HG03520 (cell line): Measurements from ENCODE around the gene RGPD3.
"Not testable (repeated sequence)": the region's sequence is repeated elsewhere in the genome, so short reads cannot be mapped to it uniquely, and the experiment has no call there.

Experiments
- ATAC-seq: cut with Tn5 transposase; IDR thresholded peaks from one replicate; pipeline ENCODE4 v1.9.1; 2021; ENCODE audit warnings: mild to moderate bottlenecking, moderate library complexity; ENCODE audit not compliant: unreplicated experiment

RGPD3 gene

DNA sequence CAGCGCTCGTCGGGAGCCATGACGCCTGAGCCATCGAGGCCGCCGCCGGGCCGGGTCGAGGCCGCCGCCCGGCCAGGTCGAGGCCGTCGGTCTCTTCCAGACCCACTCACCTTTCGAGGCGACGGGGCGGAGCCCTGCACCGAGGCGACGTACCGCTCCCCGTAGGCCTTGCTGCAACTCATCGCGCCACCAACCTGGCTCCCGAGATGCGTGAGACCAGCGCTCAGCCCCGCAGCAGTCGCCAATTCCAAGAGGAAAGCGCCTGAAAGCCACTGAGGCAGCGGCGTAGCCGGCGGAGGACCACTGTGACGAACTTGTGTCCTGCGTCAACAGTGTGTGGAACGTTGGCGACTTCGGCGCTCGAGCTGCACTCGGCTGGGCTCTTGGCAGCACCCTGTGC, at the start of gene RGPD3:
TSS of gene RGPD3 (minus strand) at position 307 of the 400 bp plus-strand sequence. CDS start at position 182, 125 bp downstream.
- ATAC-seq, result not testable (repeated sequence)

DNA sequence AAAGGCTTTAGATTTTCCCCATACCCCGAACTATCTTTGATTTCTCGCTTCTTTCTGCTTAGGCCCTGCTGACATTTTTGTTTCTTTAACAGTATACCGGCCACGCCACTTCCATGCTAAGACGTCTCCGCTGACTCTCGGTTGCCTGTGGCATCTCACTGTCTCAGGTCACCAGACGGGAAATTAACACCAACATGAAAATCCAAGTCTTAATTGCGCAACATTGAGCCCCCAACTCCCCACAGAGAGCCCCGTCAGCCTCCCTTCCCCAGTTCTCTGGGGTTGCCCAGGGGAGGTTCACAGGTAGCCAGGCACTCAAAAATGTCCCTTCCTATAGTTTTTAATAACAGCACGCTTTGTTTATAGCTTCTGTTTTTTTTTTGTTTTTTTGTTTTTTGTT, 49.1 kb upstream of the RGPD3 start:
- ATAC-seq, result no peak

DNA sequence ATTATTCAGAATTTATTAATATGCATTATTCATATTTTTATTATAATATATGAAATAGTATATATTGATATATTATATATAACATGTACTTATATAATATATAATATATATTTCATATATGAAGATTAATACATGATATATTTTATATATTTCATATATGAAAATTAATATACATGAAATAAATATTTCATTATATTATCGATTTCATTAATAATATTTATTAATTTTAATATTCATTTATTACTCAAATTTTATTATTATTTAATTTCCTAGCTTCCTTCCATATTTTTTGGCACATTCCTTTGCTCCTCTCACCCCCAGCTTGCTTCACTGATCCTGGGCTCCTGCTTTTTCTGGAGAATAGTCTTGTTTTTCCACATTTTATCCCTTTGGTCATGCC, 48.7 kb upstream of the RGPD3 start:
- no peak for ATAC-seq

DNA sequence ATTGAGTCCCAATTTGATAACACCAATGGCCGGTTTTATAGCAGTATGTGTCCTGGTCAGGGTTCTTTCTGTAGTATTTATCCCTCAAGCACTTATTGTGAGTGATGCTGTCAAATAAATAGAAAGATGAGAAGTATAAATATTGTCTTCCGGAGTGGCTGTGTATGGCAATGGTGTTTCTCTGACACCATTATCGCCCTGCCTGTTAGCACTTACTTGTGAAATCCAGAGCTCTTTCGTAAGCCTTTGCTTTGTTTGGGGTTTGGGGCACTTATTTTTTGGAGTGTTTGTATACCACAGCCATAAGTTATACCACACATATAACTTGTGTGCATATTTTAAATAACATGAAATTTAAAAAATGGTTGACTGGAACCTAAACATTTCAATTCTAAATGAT, 48.2 kb upstream of the RGPD3 start:
- no peak for ATAC-seq

DNA sequence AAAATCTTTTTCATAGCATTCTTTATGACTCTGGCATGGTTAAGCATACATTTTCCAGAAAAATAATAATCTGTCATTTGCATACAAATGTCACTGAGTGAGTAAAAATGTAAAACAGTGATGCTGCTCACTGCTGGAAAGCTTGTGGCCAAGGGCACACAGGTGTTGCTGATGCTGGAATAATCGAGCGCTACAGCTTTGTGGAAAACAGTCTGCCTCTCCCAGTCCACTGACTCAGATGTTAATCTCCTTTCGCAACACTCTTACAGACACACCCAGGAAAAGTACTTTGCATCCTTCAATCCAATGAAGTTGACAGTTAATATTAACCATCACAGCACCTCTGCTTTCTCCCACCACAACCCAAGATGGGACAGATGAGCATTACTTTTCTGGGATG, 46.6 kb upstream of the RGPD3 start:
- ATAC-seq, result not testable (repeated sequence)

DNA sequence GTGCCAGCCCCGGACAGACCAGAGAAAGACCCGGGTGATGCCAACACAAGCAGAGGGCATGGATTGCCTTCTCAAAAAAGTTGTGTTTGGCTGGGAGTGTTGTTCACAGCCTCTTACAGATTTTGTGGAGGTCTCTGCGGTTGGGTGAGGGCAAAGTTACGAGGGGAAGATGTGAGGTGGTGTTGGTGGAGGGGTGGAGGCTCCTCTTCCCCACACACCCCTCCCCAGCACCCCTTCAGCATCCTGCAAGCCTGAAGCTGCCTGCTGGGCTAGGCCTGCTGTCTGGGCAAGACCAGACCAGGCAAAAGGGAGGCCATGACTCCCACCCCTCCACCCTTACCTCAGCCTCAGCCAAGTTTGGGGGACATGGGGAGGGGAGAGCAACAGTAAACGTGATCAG, 45.2 kb upstream of the RGPD3 start:
- ATAC-seq, result not testable (repeated sequence)

DNA sequence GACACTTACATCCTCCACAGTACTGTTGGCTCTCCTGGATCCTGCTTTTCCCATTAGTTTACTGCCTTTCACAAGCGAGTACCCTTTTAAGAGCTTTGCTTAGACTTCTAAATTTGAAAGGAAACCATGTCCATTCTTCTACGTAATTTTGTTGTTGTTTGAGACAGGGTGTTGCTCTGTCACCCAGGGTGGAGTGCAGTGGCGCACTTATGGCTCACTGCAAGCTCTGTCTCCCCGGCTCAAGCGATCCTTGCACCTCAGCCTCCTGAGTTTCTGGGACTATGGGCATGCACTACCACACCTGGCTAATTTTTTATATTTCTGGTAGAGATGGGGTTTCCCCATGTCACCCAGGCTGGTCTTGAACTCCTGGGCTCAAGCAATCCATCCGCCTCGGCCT, 43.7 kb upstream of the RGPD3 start:
- ATAC-seq, result not testable (repeated sequence)

DNA sequence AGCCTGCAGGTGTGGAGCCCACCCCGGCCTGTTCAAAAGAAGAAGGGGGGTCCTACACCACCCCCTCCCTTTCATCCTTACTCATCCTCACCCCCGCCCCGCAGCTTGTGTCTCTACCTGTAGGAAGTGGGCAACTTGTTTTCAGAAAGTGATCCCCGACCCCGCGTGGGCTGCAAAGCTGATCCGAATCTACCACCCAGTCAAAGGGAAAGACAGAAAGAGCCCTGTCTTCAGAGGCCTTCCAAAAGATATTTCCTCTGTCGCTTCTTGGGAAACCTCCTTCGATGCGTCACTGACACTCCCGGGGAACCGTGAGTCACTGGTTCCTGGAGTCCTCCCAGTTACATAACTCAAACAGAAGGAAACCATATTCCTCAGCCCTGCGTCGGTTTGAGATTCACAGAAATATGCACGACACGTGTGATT, 43.3 kb upstream of the RGPD3 start:
- ATAC-seq, result not testable (repeated sequence)

DNA sequence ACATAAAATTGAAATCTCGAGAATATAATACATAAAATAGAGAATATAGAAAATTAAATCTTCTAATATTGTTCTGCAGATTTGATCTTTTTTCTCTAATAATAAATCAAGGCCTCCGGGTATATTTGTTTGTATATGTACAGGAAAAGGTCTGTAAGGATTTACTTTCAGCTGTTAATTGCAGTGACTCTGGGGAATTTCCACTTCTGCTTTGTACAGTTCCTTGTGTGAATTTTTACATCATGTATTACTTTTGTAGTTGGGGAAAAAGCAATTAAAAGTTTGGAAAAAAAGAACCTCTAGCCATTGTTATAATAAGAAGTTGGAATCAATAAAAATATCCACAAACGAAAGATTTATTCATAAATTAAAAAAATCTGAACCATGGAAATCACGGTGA, 42.6 kb upstream of the RGPD3 start:
- ATAC-seq, result not testable (repeated sequence)

DNA sequence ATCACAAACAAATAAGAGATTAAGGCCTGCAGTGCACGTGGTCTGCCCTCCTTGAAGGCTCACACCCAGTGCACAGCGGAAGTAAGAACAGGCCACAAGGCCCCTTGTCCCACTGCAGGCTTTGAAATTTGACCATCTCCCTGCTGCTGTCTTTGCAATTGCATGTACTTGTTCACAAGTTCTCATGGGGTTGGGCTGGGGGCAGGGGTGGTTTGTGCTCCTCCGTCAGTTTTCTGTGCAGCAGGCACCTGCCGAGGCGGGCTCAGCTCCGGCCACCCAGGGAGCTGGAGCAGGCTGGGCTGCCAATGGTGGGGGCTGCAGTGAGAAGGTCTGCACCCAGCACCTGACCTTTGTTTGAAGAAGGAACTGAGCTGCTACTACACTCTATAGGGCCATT, 41.2 kb upstream of the RGPD3 start:
- ATAC-seq, result not testable (repeated sequence)

DNA sequence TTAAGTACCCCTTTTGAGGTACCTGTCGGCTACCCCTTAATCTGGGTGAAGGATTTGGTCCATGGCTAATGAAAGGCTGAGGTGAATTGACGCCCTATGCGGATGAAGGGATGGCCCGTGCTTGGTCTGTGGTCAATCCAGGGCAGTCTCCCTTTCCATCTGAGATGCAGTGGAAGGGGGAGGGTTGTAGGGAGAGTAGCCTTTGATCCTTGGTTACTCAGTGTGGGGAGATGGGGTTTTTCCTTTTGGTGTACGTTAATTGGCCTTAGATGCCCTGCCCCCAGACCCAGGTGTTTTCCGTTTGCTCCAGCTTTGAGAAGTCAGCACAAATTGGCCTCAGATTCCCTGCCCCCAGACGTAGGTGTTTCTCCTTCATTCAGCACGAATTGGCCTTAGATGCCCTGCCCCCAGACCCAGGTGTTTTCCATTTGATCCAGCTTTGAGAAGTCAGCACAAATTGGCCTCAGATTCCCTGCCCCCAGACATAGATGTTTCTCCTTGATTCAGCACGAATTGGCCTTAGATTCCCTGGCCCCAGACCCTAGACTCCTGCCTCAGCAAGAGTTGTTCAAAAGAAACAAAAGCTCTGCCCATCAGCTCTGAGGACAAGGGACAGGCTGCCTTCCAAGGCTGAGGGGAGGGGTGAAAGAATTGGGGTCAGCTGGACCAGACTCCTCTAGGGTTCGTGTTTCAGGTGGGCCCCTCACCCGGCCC, 40.6 kb upstream of the RGPD3 start:
- not testable (repeated sequence) for ATAC-seq

DNA sequence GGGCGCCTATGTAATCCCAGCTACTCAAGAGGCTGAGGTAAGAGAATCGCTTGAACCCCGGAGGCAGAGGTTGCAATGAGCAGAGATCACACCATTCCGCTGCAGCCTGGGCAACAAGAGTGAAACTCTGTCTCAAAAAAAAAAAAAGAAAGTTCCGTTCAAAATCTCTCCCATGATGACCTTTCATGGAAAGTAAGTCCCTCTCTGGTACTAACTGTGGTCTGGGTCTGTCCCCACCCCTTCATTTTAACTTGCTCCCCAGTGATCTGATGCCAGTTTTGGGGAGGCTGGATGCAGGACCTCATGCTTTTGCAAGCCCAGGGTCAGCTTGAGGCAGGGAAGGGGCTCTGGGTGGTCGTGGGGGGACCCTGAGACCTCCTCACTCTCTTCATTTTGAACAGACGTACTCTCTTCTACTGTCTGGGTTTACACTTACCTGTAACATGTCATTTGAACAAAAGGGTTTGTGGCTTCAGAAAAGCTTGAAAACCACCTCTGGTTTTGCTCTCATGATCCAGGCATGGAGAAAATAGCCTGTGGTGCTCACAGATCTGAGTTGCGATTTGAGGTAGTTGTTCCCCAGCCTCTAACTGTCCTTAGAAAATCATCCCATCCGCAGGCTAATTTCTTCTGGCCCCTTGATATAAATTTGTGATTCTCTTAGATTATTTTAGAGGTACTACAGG, 37.9 kb upstream of the RGPD3 start:
- not testable (repeated sequence) for ATAC-seq

DNA sequence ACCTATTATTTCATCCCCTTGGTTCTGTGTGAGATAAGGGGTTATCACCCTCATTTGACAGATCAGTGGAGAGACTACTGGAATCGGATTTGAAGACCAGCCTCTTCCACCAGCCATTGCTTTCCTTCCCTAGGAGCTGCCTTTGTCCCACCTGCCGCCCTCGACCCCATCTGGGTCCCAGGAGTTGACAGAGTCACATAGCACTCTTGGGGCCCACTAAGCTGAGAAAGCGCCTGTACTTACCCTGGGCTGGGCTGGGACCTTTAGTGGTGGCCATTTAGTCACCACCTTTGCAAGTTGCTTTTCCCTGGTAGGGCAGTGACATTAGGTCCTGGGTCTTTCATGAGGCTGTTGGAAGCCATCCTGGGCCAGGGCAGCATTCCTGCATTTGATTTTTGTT, 36.6 kb upstream of the RGPD3 start:
- not testable (repeated sequence) for ATAC-seq

DNA sequence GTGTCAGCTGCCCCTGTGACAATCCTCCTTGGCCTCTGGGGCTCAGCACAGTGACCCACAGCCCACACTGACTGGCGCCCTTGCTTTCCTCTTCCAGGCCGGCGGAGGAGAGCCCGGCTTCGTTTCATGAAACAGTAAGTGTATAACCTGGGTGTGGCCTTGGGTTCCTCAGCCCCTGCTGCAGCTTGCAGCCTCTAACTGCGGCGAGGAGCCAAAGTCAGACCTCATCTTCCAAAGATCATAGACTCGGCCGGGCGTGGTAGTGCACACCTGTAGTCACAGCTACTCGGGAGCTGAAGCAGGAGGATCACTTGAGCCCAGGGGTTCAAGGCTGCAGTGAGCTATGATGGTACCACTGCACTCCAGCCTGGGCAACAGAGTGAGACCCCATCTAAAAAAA, 36.0 kb upstream of the RGPD3 start:
- ATAC-seq, result not testable (repeated sequence)

DNA sequence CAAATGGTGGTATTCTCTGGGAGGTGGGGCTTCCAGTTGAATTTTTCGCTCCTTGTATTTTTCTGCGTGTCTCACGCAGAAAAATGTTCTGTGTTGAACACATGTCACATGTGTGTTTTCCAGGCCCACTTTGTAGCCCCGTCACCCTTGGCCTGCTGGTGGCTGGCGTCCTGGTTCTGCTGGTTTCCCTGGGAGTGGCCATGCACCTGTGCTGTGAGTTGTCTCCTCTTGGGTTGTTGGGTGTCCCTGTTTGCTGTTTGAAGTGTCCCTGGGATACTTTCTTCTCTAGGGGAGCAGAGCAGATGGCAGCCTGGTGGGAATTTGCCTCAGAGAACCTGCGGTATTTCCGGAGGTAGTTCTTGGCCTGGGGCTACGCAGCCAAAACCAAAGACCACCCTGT, 34.1 kb upstream of the RGPD3 start:
- ATAC-seq, result not testable (repeated sequence)

DNA sequence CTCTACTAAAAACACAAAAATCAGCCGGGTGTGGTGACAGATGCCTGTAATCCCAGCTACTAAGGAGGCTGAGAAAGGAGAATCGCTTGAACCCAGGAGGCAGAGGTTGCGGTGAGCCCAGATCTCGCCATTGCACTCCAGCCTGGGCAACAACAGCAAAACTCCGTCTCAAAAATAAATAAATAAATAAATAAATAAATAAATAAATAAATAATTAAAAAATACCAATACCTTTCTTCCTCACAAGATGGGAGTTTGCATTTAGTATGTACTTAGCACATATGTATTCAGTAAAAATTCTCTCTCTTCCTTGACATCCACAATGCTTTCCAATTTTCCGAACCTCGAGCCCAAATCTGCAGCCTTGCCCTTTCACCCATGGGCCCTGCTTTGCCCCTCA, 32.1 kb upstream of the RGPD3 start:
- ATAC-seq, result not testable (repeated sequence)

DNA sequence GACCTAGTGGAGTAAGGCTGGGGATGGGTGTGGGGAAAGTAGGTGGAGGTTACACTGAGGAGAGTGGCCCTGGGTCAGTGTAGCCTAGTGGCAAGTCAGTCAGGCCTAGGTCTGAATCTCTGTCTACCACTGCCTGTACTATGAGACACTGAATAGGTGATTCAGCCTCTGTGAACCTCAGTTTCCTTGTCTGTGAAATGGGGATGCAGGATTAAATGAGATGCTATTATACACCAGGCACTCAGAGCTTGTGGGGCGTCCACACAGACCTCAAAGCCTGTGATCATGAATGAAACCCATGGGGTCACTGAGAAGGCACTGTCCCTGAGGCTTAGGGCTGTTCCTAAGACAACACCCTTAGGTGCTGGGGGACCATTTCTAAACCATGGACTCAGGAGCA, 30.3 kb upstream of the RGPD3 start:
- ATAC-seq, result not testable (repeated sequence)

DNA sequence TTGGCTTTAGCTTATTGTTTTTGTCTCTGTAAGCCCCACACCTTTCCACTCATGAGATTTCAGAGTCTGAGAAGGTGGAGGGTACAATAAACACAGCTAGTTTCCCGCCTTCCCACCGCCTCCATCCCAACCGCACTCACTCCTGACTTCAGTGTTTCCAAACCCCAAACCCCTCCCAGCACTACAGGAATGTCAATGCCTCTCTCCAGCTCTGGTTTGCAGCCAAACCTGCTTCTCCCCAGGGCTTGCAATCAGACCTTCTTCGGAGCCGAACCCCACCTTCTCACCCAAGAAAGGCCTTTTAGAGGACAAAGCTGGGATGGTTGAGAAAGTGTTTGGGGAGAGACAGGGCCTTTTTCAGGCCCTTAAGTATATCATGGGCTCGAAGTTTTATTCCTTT, 24.7 kb upstream of the RGPD3 start:
- ATAC-seq, result not testable (repeated sequence)

DNA sequence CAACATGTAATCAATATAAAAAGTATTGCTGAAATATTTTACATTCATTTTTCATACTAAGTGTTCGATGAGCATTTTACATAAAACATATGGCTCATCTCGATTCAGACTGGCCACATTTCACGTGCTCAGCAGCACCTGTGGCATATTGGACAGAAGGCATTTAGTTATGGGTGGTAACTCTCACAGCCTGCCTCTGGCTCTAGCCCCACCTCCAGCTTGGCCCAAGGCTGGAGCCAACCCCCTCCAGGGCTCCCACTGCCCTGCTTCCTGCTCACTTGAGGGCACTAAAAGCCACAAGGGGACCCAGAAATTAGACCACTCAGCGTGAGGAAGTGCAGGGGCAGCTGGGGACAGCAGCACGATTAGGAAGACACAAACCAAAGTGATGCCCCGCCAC, 24.2 kb upstream of the RGPD3 start:
- ATAC-seq, result not testable (repeated sequence)

DNA sequence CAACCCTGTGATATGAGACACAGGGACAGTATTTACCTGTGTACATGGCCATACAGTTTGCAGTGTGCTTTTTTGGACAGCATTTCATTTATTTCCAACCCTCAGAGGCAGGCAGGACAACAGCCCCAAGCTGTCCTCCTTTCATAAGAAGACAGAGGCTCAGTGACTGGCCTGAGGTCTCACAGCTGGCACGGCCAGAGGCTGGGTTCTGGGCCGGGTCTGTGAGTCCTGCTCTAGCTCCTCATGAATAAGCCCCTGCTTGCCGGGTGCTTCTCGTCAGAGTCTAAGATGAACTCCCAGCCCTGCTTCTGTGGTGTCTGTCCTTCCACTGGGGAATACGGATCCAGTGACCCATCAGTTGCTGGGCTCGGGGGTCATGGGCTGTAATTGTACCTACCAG, 21.5 kb upstream of the RGPD3 start:
- not testable (repeated sequence) for ATAC-seq

DNA sequence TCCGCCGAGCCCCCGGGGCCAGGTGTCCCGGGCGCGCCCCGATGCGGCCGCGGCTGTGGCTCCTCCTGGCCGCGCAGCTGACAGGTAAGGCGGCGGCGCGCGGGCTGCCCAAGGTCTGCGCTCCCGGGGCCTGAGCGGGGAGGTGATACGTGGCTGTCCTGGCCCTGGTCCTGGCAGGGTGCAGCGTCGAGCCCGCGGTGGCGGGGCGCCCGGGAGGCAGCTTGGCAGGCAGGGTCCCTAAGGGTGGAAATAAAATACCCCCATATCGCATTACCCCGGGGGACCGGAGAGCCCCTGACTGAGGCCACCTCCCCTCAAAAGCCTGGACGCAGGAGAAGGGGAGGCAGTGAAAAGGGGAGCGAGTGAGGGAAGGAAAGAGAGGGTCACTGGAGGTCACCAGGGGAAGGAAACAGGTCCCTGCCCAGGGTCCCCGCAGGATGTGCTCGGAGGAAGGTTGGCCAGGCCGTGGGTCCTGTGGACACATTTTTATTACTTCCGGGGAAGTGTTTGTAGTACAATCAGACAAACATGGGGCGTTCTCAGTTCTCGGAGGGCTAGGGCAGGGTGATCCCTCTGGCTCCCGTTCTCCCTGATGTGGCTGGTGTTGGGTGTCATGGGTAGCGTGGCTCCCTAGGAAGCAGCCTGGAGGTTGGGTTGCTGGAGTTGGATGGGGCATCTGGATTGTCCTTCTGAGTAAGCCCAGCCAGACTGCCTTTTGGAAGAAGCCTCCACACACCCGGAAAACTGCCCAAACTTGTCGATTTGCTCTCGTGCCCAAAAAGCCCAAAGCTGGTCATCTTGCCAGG, 19.4 kb upstream of the RGPD3 start:
- not testable (repeated sequence) for ATAC-seq
